GM18511 (cell line): ENCODE results near the gene COL27A1.

Experiments
- ATAC-seq: cut with Tn5 transposase; IDR thresholded peaks from one replicate; pipeline ENCODE4 v1.9.1; 2021; ENCODE audit warnings: mild to moderate bottlenecking, moderate library complexity; ENCODE audit not compliant: unreplicated experiment

The COL27A1 gene

DNA sequence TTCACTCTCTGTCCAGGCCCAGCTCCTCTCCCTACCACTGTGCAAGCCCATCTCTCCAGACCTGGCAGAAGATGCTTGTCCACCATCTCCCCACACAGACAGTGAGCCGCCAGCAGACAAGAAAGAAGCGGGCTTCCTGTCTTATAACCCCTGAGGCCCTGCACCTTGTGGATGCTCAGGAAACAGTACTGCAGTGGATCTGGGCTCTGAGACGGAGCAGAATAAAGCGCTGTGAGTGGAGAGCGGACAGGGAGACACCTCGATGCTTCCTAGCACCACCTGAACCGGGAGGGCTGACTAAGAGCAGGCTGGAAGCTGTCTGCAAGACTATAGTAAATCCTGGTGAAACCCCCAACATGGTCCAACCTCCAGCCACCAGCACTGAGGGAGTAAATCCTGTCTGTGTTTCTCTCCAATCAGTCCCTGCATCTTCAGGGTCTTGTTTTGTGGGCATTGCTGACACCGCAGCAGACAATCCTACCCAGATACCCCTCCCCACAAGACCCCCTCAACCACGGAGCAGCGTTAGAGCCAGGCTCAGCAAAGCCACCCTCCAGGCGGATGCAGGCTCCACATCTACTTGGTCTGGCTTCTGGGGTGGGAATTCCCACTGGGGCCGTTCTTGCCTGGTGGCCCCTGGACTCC is 193.0 kb downstream of the COL27A1 start:
- ATAC-seq = no peak

DNA sequence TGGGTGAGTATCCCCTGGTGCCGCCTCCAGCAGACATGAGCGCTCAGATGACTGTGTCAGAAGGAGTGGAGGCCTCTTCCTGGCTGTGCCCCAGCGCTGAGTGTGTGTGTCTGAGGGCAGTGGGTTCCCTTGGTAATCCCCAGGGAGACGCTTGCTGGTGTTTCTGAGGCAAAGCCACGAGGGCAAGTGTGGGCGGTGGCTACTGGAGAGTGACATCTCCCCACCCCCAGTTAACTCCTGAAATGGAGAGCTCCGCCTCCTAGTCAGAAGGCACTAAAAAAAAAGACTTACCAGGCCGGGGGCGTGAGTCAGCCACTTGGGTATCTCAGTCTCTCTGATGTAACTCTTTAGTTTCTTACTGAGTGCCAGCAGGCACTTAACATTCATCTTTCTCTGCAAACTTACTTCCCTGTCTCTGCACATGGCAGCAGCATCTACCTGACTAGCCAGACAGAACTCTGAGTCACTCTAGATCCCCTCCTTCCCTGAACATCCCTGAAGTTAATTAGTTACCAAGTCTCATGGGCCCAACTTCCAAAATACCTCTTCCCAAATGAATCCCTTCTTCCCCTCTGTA is 193.7 kb downstream of the COL27A1 start:
- peak; percentile 96 for ATAC-seq

GRCh38 chr9:114349713-114350480 is 194.6 kb downstream of the COL27A1 start:
- ATAC-seq = no peak

- no peak for ATAC-seq
These were observed 195.5 kb downstream of the COL27A1 start for GRCh38 chr9:114350636-114351401.

- ATAC-seq = no peak
These were observed 196.6 kb downstream of the COL27A1 start for GRCh38 chr9:114351932-114352331.

DNA sequence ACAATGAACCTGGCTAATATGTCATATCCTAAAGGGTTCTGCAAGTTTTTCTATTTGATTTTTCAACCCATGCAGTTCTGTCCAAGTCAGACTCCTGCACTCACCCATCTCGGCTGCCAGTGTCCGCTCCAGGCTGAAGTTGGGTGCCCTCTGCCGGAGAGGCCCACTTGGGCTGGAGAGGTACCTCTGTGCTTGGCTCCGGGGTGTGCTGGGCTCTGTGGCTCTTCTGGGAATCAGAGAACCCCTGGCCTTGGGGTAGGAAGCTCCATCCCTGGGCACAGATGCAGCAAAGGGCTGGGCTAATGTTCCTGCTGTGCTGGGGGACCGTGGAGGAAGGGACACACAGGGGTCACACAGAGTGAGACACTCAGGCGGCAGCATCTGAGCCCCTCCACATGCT is 200.5 kb downstream of the COL27A1 start:
- no peak for ATAC-seq

DNA sequence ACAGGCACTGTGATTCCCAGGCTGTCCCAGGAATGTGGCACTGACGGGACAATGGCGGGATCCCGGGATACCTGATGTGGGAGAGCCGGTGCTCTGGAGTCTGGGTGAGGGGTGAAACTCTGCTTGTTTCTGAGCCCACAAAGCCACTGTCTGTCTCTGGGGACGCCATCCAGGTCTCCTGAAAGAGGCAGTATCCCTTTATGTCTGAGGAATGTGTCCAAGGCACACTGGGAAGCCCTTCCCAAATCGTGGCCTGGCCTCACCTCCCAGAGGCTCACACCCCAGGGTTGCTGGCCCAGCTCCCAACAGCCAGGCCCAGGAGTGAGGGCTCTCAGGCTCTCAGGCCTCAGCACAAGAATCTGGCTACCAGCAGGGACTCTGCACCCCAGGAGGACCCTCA is 201.5 kb downstream of the COL27A1 start:
- no peak for ATAC-seq

- no peak for ATAC-seq
These were observed 202.0 kb downstream of the COL27A1 start for GRCh38 chr9:114357360-114357759.

GRCh38 chr9:114357911-114358328 is 202.6 kb downstream of the COL27A1 start:
- ATAC-seq = no peak

- ATAC-seq = no peak
These were observed 204.5 kb downstream of the COL27A1 start for GRCh38 chr9:114359801-114360200.

DNA sequence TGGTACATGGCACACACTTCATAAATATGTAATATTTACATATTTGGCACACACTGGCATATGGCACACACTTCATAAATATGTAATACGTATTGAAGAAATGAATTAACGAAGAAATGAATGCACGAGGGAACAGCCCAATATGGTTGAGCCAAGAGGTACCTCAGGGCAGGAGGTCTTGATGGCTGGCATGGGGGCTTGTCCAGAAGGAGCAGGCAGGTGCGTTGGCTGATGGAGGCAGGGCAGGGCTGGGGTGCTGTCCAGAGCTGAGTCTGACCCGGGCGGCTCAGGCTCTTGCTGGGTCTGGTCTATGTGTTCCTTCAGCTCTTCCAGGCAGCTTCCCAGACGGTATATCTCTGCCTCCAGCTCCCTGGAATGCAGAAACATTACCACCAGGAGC is 206.2 kb downstream of the COL27A1 start:
- ATAC-seq = no peak
